GM18505 (cell line): ENCODE measurements around the gene COL1A1.
A peak's percentile ranks its signal among the peaks of the same experiment; 100 is the strongest.

Experiments
- ATAC-seq: cut with Tn5 transposase; IDR thresholded peaks from one replicate; pipeline ENCODE4 v1.9.1; 2021; ENCODE audit not compliant: unreplicated experiment
- POLR2A ChIP-seq: IDR thresholded peaks from 4 replicates; pipeline ENCODE4 v1.6.1; 2011; ENCODE audit warnings: borderline replicate concordance; ENCODE audit not compliant: insufficient read depth, insufficient read length; ENCODE audit errors: extremely low read depth

Gene COL1A1

DNA sequence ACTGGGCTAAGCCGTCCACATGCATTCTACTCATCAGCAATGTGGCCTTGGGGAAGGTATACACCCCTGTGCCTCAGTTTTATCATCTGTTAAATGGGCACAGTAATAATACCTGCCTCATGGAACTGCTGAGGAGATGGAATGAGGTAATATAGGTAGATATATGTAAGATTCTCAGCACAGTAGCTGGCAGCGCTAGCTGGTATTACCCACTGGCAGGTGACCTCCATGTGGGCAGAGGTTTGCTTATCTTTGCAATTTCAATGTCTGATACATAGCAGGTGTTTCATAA is 36.8 kb downstream of the COL1A1 start:
- TF ChIP-seq POLR2A, result no peak
- no peak for ATAC-seq

DNA sequence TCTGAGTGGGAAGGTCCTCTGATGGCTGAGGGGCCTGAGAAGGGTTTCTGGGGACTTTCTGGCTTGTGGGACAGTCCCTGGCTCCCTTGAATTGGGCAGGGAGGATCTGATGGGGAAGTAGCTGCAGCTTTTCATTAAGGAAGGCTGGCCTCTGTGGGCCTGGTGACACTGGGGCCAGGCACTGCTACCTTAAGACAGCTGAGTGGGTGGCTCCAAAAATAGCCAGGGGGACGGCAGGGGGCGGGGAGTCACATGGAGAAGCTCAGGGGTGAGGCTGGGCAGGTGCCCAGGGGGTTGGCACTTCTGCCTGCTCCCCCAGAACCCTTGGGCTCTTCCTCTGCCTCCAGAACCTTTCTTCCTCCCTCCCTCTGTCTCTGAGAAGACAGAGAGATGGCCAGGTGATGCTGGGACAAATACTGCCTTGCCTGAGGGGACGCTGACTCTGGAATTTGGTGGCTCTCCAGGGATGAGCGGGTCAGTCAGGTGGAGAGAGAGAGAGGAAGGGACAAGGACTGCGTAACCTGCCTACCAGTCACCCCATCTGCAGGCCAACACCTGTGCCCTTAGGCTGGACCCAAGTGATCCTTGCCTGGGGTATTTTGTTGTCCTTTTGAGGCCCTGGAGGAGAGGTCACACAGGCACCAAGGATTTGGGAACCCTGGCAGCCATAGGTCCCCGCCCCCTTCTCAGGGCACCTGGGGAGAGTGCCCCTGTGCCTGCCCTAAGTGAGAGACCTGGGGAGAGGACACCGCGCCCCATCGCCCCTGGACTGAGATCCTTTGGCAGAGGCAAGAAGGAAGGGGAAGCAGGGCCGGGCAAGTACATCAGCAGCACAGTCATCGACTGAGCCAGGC is 37.4 kb downstream of the COL1A1 start:
- TF ChIP-seq POLR2A, result no peak
- ATAC-seq, result no peak

DNA sequence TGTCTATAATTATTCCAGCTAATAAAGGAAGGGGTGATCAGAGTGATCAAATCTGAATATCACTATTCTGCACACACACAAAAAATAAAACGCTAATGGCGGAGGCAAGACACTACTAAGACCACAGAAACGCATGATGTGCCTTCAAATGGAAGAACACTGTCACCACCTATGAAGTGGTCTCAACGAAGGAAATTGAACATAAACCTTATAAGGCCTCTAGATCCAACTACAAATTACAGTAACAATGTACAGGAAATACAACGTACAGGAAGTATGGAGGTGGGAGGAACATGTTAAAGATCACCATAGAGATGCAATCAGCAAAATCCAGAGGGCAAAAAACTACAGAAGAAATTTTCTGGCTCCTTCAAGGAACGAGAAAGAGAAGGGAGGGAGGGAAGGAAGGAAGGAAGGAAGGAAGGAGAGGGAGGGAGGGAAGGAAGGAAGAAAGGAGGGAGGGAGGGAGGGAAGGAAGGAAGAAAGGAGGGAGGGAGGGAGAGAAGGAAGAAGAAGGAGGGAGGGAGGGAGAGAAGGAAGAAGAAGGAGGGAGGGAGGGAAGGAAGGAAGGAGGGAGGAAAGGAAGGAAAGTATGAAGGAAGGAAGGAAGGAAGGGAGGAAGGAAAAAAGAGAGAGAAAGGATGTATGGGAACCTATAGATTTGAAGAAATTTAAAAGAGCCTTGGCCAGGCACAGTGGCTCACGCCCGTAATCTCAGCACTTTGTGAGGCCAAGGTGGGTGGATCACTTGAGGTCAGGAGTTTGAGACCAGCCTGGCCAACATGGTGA is 38.8 kb downstream of the COL1A1 start:
- no peak for ATAC-seq
- TF ChIP-seq POLR2A, result no peak

DNA sequence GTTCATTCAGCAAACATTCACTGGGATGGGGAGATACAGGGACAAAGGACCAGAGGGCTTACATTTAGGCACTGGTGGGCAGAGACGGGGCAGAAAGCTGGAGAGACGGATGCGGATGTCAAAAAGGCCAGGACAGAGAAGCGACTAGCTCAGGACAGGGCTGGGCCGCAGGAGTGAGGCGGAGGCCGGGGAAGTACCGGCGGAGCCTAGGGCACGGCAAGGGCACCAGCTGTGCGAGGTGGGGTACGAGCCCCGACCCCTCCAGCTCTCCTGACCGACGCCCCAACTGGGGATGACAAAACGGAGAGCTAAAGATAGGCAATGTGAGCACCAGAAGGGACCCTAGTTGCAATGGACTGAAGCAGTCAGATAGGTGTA is 39.5 kb downstream of the COL1A1 start:
- no peak for TF ChIP-seq POLR2A
- ATAC-seq, result no peak

DNA sequence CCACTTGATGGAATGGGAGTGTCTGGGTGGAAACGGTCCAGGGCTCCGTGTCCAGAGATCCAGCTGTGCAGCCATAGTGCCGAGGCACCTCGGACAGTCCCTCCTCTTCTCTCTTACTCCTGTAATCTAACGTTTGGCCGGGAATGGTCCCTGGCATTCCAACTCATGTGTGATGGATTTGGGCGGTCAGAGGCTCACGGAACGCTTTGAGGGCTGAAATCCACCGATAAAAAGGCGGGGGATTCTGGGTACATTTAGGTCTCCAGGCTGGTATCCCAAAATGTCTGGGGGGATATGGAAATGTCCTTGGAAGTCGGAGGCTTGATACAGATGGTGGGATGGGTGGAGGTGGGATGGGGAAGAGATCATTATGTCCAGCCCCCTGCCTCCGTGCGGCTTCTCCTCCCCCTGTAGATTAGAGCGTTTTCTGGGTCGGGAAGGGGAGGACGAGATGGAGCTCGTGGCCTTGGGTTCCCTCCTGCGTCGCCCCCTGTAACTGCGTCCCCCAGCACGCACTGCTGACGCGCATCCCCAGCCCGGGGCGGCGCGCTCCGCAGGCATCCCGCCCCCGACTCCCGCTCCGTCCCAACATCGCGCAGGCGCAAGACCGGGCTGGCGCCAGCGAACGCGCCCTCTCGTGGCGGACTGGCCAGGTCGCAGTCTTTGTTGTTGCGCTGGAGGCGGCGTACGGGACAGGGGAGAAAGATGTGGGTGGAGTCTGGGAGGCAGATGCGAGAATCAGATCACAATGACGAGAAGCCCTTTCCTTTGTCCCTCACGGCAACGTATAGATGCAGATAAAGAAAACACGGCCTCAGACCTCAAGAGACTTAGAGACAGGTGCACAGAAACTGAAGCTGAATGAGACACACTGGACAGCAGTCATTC is 40.2 kb downstream of the COL1A1 start:
- peak; percentile 74 for ATAC-seq
- peak; percentile 65 for TF ChIP-seq POLR2A

DNA sequence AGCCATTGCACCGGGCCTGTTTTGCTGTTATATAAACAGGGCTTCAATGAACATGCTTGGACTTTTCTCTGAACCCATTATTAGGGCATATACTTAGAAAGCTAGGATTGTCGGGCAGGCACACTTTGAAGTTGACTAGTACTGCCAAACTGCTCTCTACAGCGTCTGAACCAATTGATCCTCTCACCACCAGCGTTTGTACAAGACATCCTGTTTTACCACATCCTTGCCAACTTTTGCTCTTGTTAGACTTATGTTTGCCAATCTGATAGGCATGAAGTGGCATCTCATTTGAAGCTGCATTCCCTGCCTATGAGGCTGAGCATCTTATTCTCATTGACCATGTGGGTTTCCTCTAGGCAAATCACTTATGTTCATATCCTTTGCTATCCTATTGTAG is 43.5 kb downstream of the COL1A1 start:
- no peak for ATAC-seq
- no peak for TF ChIP-seq POLR2A

DNA sequence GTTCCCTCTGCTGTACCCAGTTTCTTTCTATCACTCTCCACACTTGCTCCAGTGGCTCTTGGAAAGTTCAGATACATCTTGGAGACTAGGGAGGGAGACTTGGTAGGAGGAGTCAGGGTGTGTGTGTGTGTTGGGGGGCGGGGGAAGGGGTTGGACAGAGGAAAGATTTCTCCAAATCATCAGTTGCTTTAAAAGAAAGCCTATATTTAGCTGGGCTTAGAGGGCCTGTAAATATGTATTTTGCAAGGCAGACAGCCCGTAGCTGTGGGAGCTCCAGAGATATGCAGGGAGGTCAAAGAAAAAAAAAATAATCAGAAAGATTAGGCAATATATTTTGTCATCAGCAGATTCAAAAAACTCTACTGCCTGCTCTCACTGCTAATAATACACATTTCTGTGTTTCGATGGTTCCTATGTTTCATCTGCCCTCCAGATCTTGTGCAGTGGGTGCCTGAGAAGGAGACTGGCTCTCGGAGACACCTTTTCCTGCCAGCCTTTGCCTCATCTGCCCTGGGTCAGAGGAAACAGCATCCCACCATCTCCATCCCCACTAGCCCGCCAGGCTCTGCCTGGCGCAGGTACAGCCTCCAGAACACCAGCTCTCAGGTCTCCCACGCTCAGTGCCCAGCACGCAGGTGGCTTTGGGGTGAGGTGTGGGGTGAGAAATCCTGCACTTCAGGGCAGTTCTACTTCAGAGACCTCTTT is 46.2 kb downstream of the COL1A1 start:
- TF ChIP-seq POLR2A, result no peak
- ATAC-seq, result no peak

DNA sequence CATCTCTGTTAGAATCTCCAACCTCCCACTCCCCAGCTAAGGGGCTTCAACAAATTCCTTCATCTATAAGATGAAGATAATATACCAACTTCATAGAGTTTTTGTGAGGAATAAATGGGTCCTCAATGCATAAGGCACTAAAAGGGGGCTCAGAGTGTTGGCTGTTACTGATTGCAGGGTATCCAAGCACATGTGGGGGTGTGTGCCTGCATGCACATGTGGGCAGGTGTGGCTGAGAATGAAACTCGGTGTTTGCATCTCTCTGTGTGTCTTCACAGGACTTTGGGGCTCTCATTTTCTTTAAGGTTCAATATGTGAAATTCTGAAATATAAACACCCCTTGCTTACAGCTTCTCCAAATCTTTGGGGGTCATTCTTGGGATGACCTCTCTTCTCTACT is 46.8 kb downstream of the COL1A1 start:
- no peak for TF ChIP-seq POLR2A
- ATAC-seq, result no peak

DNA sequence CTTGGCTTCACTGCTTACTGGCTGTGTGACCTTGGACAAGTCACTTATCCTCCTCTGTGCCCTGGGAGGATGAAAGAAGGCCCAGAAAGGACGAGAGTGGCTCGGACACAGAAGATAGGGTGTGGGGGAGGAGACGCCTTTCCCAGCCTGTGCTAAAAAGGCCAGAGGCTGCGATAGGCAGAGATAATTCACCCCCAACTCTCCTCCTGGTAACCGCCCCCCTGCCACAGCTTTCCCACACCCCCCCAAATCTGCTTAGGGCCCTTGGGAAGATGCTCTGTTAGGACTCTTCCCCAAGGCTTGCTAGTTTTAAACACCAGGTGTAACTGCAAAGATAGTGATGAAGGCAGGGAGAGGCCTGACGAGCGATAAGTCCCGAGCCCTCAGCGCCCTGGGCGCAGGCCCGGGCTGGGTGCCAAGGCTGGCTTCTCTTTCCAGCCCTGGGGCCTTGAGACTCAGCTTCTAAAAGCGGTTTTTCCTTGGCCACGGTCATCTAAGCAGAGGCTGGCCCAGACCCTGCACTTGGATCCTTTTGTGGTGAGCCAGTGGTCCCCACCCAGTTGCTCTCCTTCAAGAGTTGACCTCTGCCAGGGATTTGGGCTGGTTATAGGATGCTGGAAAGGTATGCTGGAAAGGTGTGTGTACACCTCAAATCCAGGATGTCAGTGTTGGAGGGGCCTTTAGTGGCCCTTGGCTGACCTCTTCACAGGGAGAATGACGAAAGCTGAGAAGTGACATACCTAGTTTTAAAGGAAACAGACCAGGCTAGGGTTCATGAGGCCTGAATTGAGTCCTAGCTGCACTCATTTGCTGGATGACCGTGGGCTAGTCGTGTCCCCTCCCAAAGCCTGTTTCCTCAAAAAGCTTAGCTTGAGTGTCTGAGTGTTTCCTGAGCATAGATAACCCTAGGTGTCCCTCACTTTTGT is 47.5 kb downstream of the COL1A1 start:
- ATAC-seq, result no peak
- TF ChIP-seq POLR2A, result no peak

DNA sequence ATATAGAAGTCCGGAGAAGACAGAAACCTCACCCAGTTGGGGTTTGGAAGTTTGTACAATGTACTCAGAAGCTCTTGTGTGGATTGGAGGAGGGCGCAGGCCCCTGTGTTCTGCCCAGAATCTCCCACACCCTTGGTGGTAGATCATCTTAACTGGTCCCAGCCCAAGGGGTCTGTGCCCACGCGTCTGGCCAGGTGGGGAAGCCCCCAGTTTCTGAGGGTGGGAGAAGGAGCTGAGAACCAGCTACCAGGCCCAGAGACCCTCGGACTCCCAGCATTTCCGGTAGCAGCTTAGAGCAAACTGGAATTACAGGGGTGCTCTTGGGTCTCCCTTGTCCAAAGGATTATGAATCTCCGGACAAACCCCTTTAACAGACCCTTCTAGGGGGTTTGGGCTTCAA is 48.7 kb downstream of the COL1A1 start:
- no peak for TF ChIP-seq POLR2A
- no peak for ATAC-seq

DNA sequence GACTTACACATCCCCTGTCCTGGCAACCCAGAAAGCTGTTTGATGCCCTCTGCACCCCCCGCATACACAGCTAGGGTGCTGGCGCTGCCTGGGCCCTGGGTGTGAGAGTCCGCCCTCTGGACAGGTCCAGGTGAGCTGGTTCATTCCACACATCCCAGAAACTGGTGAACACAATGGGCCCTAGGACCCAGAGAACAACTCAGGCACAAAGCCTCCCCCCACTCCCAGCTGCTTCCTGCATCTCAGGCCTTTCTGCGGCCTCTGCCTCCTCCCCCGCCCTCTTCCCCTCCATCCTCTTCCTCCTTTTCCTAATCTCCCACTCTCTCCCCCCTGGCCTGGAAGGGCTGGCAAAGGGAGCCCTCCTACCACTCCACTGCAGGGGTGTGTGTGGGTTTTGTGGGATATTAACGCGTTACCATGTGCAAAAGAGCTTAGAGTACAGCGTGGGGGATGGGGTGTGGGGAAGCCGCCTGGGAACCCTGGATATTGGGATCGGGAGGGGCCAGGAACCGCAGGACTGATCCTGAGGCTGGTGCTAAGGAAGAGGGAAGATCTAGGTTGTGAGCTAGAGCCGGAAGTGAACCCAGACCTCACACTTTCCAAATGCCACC is 49.4 kb downstream of the COL1A1 start:
- TF ChIP-seq POLR2A, result peak; percentile 63
- ATAC-seq, result no peak
